HG03039 (cell line): Measurements from ENCODE around the gene PXDC1.
"Not testable (repeated sequence)": the region's sequence is repeated elsewhere in the genome, so short reads cannot be mapped to it uniquely, and the experiment has no call there.

Source experiments
- ATAC-seq: cut with Tn5 transposase; IDR thresholded peaks from one replicate; pipeline ENCODE4 v1.9.1; 2021; ENCODE audit warnings: mild to moderate bottlenecking, moderate library complexity; ENCODE audit not compliant: unreplicated experiment

The PXDC1 gene

DNA sequence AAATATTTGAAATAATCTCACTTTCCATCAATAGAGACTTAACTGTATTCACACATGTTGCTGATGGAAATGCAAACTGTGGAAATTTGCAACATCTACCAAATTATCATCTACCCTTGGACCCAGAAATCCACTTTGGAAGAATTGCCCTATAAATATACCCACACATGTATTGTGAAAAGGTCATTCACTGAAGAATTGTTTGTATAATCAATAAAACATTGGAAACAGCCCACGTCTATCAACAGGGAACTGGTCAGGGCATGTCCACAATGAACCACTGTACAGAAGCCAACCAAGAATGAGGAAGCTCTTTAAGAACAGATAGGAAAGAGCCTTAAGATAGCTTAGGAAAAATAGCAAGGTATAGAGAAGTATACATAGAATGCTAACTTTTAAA lies 36.2 kb downstream of the PXDC1 start:
- no peak for ATAC-seq

DNA sequence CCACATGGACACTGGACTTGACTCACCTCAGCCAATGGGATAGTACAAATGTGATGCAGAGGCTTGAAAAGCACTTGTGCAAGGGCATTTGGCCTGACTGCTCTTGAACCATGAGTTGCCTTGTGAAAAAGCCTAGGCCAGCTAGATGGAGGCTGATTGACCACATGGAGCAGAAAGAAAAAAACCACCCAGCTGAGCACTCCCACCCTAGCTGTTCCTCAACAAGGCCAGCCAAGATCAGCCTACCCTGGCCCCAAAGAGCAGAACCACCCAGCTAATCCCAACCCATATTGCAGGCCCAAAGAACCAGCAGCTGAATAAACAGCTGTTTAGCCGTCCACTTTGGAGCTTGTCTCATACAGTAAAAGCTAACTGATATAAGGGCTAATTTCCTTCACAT lies 36.7 kb downstream of the PXDC1 start:
- ATAC-seq: no peak

DNA sequence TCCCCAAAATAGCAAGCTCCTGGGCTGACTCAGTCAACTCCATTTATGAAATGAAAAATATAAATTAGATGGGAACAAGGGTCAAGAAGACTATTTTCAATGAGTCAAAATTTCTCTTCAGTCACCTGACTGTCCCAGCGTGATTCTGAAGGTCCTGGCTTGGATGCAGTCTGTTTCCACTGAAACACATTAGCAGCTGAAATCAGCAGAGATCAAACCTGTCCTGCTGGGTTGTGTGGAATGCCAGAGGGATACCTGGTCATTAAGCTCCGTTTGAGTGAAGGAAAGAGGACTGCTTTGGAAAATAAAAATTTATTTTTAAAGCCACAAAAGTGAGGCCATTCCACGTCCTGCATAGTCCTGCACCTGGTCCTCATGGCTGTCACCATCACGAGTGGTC lies 37.4 kb downstream of the PXDC1 start:
- no peak for ATAC-seq

DNA sequence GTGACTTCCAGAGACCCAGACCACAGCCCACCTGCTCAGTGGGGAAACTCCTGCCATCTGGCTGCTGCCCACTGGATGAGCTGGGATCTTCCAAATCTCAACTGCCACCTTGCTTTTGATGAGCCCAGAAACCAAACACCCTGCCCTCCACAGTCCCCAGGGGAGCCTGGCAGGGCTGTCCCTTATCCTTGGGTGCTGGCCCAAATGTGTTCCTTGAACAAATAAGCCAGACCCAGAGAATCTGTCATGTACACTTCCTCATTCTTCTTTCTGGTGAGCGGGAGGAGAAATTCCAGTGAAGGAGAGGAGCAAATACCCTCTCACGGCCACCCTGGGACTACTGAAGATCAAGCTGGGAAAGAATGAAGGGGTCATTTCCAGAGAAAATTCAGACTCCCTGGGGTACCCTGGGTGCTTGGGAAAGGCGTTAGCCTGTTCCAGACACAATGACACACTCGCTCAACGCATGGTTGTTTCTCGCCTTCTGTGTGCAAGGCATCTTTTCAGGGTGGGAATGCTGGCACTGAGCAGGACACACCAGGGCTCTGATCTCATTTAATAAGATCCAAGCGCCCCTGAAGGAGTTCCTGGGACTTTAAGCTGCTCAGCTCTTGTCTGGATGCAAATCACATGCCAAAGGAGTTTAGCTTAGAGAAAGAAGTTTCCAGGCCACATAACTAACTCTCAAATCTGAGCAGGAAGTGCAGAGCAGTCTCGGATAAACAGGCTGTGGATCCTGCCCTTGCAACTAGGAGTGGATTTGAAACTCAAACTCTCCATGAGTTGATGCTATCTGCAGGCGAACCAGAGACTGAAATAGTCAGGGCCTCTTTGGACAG lies 38.5 kb downstream of the PXDC1 start:
- no peak for ATAC-seq

DNA sequence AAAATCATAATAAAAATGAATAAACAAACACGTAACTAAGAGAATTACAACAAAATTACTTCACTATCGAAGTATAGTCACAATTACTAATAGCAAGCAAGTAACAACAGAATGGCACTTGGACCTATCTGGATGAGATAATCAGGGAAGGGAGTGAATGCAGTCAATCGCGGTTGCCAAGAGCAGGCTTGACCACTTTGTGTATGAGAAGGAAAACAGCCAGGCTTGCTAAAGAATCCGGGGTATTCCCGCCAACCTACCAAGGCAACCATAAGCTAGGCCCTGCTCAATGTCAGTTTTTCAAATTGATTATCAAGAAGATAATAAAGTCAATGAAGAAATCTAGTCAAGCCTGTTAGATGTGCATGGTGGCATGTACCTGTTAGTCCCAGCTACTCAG lies 39.7 kb downstream of the PXDC1 start:
- no peak for ATAC-seq

DNA sequence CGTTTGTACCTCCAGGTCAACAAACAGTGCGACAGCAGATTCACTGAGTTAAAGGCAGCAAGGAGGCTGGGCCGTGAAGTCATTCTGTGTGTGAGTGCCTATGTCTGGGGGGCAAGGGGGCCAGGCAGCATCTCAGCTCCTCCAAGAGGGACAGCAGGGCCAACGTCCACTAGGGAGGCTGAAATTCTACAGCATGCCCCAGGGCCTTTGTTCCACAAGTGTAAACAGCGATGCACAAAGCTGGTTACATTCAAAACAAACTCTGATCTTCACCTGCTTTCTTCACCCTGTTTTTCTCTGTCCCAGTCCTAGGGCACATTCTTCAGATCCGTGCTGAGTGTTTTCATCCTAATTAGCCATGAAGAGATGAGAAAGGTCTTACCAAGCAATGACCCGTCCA lies 41.1 kb downstream of the PXDC1 start:
- ATAC-seq: no peak

DNA sequence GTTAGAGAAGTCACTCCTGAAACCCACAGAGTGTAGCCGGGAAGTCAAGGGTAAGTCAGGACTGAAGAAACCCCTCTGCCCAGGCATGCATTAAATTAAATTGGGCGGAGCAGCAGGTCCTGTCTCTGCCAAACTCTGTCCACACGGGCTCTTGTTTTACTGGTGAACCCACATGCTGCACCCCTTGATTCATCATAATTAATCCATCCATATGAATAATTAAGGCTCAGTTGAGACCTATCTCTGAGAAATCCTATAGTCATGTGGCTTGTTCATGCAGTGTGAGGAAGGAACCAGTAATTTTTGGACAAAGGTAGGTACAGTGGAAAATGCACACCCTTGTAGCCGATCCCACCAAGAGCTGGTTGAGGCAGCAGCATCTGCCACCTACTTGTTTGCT lies 43.0 kb downstream of the PXDC1 start:
- ATAC-seq: no peak

DNA sequence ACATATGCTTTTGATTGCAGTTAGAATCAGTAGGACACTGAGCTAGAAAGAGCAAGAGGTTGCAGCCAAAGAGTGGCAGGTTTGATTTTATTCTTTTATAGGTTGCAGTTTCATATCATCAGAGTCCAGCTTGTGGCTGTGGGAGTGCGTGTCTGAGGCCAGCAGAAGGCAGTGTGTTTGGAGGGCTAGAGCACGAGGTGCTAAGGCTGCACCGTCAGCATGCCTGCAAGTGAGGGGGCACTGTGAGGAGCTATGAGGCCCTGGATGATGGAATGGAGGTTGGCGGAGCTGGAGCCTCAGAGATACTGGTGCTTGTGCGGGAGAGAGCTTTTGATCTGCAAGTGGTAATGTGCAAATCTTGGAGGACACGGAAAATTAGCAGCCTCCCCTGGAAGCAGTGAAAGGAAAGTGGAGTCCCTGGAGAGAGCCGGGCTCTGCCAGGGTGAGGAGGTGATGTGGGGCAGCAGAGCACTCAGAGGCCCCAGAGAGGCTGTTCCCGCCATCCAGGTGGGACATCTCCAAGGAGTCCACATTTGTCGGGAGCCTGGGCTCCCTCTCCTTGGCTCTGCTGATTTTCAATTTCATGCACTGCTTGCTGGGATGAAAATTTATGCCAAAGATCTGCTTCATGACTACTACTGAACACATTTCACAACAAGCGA lies 43.6 kb downstream of the PXDC1 start:
- no peak for ATAC-seq

DNA sequence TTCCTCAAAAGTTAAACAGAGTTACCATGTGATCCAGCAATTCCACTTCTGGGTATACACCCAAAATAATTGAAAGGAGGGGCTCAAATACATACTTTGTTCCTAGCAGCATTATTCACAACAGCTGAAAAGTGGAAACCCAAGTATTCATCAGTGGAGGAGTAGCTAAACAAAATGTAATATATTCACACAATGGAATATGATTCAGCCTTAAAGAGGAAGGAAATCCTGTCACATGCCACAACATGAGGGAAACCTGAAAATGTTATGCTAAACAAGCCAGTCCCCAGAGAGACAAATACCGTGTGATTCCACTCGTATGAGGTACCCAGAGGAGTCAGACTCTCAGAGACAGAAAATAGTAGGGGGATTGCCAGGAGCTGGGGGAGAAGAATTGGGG lies 44.5 kb downstream of the PXDC1 start:
- no peak for ATAC-seq

DNA sequence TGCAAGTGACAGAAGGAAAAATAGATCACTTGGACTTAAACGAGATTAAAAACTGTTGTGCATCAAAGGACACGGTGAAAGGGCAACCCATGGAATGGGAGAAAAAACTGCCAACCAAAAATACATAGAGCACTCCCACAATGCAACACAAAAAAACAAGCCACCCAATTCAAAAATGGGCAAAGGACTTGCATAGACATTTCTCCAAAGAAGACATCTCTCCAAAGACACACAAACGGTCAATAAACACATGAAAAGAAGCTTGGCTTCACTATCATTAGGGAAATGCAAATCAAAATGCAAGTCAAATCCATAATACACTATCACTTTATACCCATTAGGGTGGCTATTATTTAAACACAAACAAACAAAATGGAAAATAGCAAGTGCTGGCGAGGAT lies 45.0 kb downstream of the PXDC1 start:
- no peak for ATAC-seq

DNA sequence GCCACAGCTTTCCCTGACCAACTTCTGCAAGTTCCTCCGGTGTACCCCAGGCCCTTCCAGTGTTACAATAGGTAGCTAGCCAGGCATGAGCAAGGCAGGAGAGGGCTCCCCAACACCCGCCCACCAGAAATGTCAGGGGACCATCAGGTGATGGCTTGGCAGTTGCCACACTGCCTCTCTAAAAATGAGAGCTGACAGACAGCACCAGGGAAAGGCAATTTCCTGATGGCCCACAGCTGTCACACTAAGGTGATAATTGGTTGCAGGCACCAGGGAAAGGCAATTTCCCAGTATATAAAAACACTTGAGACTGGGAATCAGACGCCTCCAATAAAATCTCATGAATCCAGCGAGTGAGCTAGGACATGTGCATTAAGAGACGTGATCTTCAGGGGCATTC lies 49.9 kb downstream of the PXDC1 start:
- ATAC-seq: no peak

DNA sequence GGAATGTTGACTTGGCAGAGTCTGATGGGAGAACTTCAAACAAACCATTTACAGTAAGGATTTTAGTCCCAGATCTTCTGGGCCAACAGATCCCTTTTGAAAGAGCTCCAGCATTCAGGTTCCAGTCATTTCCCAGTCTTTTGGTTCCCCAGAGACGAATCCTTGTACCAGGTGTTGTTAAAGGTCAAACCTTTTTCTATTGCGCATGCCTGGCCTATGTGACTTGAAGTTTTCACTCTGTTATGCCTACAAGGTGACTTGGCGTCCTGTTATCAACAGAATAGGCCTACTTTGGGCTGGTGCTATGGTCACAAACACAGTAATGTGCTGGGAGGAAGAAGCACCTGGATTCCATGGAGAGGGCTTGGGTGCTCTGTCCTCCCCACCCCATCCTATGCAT lies 52.3 kb downstream of the PXDC1 start:
- ATAC-seq: no peak

DNA sequence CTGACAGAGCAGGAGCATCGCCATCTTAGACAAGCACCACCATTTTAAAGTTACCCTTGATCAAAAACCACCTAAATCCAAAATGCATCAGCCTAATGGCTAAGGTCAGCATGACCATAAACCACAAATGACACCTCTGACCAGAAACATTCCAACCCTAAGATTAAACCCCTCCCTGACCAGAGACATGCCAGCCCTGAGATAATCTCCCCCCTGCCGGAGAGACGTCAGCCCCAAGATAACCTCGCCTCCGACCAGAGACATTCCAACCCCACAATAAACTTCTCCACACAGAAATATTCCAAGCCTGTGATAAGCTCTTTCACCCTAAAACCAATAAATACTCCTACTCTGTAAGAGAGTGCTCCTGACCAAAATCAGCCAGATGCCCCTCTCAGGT lies 53.5 kb downstream of the PXDC1 start:
- ATAC-seq: no peak

DNA sequence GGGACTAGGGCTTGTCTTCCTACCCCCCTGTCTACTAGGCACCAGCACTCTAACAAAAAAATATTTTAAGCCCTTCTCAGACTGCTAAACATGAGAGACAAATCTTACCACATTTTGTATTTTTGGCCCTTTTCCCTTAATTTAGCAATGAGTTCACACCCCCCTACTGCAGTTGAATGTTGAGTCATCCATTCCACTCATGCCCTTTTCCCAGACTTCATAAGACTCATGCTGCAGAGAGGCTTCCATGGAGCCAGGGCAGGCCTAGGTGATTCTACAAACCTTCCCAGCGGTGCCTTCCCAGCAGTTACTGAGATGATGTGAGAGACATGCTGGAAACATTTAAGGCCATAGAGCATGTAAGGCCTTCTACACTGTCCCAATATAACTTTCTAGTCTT lies 53.9 kb downstream of the PXDC1 start:
- no peak for ATAC-seq

DNA sequence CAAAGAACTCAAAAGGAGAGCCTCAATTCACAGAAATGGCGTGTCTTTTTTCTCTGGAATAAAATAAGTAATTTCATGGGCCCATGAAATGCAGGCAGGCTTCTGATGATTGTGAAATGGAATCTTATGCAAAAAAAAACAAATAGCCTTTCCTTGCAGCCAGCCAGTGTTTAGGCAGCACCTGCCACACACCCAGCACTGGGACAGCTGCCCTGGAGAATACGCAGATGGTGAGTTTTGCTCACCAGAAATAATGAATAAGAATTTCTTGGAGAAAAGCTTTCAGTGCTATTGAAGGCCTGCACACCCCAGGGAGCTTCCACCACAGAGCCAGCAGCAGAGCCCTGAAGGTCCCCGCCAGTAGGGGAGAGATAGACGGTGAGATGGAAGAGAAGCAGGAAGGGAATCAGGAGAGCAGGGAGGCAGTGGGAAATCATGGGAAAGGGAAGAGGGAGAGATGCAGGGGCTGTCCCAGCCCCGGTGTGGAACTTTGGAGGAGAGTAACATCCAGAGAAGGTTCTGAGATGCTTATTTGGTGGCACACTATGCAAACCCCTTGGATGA lies 54.9 kb downstream of the PXDC1 start:
- no peak for ATAC-seq

DNA sequence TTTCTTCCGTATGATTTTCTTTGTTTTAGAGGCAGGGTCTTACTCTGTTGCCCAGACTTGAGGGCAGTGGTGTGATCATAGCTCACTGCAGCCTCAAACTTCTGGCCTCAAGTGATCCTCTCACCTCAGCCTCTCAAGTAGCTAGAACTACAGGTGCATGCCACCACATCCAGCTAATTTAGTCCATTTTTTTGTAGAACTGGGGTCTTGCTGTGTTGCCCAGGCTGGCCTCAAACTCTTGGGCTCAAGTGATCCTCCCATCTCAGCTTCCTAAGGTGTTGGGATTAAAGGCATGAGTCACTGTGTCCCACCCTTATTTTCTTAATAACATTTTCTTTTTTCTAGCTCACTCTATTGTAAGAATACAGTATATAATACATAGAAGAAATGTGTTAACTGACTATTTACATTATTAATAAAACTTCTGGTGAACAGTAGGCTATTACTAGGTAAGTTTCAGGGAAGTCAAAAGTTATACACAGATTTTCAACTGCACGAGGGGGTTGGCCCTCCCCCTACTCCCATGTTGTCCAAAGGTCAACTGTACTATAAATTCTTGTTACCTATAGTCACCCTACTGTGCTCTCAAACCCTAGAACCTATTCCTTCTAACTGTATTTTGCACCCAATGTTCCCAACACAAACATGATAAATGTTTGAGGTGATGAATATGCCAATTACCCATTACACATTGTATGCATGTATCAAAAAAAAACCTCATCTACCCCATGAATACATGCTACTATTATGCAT lies 56.3 kb downstream of the PXDC1 start:
- no peak for ATAC-seq

DNA sequence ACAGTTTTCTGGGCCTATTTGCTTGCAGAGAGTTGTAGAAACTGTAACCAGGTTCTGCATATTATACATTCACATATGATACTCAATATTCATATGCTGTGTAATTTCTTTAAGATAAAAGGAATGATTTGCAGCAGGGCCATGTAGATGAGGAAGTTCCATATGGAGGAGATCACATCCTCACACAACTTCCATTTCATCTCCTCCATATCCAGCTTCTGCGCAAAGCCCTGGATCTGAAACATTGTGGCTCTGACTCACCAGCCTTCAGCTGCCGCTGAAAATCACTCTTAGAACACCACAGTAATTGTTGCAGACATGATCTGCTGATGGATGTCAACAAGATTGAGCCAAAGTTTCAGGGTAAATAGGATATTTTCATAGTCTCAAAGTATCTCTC lies 57.7 kb downstream of the PXDC1 start:
- ATAC-seq: no peak

DNA sequence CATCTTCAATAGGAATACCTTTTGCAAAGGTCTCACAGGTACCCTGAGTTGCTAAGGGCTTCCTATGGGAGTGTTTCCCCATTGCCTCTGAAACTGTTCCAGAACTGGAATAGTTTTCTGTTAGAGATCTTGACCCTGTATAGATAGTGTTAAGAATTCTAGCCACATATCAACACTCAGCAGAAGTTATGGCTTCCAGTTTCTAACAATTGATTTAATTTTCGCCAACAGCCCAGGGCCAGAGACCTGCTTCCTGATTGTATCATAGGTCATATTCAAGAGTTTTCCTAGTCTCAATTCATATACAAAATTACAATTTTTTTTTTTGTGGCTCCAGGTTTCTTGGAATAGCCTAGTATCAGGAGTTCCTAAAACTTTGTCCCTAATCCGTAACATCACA lies 61.0 kb downstream of the PXDC1 start:
- no peak for ATAC-seq

DNA sequence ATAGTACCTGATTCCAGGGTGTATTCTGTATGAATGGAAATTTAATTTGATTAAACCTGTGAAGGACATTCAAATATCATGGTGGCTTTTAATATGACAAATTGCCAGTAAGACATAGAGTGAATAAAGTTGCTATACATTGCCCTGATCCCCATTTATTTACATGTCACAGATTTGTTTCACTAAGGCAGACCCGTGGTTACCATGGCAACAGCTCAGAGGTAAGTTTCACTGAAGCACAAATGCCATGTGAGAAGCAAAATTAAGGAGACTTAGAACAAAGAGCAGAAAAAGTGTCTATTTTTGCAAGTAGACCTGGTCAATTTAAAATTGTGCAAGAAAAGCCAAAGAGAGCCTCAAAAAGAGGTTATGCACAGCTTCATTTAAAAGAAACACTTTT lies 63.7 kb downstream of the PXDC1 start:
- ATAC-seq: no peak

DNA sequence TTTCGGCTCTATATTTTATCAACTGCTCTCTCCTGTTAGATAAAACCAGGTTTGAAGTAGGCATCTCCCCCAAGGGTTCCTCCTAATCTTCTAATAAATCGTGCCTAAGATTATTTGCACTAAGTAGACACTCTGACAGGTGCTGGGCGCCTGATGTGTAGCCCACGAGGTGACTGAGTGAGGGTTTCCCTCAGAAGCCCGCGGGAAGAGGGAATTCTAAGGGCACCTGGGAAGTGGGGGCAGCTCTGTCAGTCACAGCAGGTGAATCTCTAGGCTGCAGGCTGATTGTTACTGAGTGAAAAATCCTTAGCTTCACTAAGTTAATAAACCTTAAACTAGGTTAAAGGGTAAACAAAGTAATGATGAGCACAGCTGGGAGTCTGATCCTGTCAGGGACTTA lies 68.2 kb downstream of the PXDC1 start:
- ATAC-seq: no peak

DNA sequence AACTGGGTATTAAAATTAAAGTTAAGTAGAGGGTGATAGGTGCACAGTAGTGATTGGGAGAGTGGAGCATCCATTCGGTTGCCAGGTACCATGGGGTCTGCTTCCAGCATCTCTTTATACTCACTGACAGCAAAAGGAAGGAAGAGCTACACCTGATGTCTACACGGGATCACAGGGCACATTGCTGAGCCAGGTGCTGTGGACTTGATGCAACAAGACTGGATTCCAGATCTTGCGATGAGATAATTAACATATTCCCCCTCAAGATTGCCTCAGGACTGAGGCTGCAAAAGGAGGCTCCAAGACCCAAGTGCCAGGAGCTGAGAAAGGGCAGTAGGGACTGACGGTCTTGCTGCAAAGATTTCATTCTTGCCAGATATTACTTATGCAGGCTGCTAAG lies 72.6 kb downstream of the PXDC1 start:
- no peak for ATAC-seq

DNA sequence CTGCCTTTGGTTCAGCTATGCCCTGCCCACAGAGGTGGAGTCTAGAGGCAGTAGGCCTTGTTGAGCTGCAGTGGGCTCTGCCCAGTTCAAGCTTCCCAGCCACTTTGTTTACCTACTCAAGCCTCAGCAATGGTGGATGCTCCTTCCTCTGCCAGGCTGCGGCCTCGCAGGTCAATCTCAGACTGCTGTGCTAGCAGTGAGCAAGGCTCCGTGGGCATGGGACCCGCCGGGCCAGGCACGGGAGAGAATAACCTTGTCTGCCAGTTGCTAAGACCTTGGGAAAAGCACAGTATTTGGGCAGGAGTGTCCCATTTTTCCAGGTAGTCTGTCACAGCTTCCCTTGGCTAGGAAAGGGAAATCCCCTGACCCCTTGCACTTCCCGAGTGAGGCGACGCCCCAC lies 73.8 kb downstream of the PXDC1 start:
- not testable (repeated sequence) for ATAC-seq
